ENCODE data around the gene CDKN1A.

Gene CDKN1A

GRCh38 chr6:36733300-36733699, 54.8 kb downstream of the CDKN1A start:
- H3K27ac ChIP-seq (ENCODE audit: low read length), result no peak overlapping the region
- no peak overlapping the region for H3K4me3 ChIP-seq (ENCODE audit: low read length in 2 of 2)
- no peaks in the 10 kb centered on the region for H3K36me3 ChIP-seq (ENCODE audit: control insufficient read depth in 2 of 2, insufficient read depth in 2 of 2, low read length in 2 of 2)
- no peaks in the 10 kb centered on the region for H3K27me3 ChIP-seq (ENCODE audit: control insufficient read depth in 1 of 2, insufficient read depth in 2 of 2, low read length in 2 of 2)
- no peaks in the 10 kb centered on the region for H3K9me3 ChIP-seq (ENCODE audit: control insufficient read depth in 2 of 2, low read length in 2 of 2)
- no peak overlapping the region for H3K9ac ChIP-seq (ENCODE audit: low read length in 2 of 2)
- peaks cover 18% of the 10 kb centered on the region for H3K4me1 ChIP-seq (ENCODE audit: control insufficient read depth, insufficient read depth, low read length)

- H3K9me3 ChIP-seq (ENCODE audit: control insufficient read depth in 2 of 2, low read length in 2 of 2), result no peaks in the 10 kb centered on the region
- H3K36me3 ChIP-seq (ENCODE audit: control insufficient read depth in 2 of 2, insufficient read depth in 2 of 2, low read length in 2 of 2), result no peaks in the 10 kb centered on the region
- peak overlapping the region; percentile 83 for H3K27ac ChIP-seq (ENCODE audit: low read length)
- peak overlapping the region; percentile 69 to 71 for H3K9ac ChIP-seq (ENCODE audit: low read length in 2 of 2)
- peaks cover 18% of the 10 kb centered on the region for H3K4me1 ChIP-seq (ENCODE audit: control insufficient read depth, insufficient read depth, low read length)
- H3K27me3 ChIP-seq (ENCODE audit: control insufficient read depth in 1 of 2, insufficient read depth in 2 of 2, low read length in 2 of 2), result no peaks in the 10 kb centered on the region
- H3K4me3 ChIP-seq (ENCODE audit: low read length in 2 of 2), result peak overlapping the region; percentile 58 to 69
Measured at GRCh38 chr6:36734486-36735060, 56.1 kb downstream of the CDKN1A start.

- Histone ChIP-seq H3K27me3 (ENCODE audit: control insufficient read depth in 1 of 2, insufficient read depth in 2 of 2, low read length in 2 of 2) (no peaks in the 10 kb centered on the region), H3K9ac (ENCODE audit: low read length in 2 of 2) (peak overlapping the region; percentile 69 to 71)
Measured at GRCh38 chr6:36735110-36736071, 56.9 kb downstream of the CDKN1A start.

More at GRCh38 chr6:36735110-36736071, 56.9 kb downstream of the CDKN1A start:
- Histone ChIP-seq H3K9me3 (ENCODE audit: control insufficient read depth in 2 of 2, low read length in 2 of 2) (no peaks in the 10 kb centered on the region), H3K27ac (ENCODE audit: low read length) (peak overlapping the region; percentile 83), H3K36me3 (ENCODE audit: control insufficient read depth in 2 of 2, insufficient read depth in 2 of 2, low read length in 2 of 2) (no peaks in the 10 kb centered on the region), H3K4me3 (ENCODE audit: low read length in 2 of 2) (peak overlapping the region; percentile 58 to 69), H3K4me1 (ENCODE audit: control insufficient read depth, insufficient read depth, low read length) (peaks cover 18% of the 10 kb centered on the region)

Measured in stomach smooth muscle (tissue), 2 donors.